D721Med (cell line): ENCODE results near the gene NCKAP5L.

Experiments used
- DNase-seq: peaks from one replicate; pipeline ENCODE4 v3.0.0; 2011; ENCODE audit warnings: low spot score; ENCODE audit not compliant: insufficient read length
- FAIRE-seq: peaks from 2 replicates; lab custom pipeline; 2011; peaks lifted over from hg19 to GRCh38; lab: Jason Lieb, UNC
- CTCF ChIP-seq: IDR thresholded peaks from 2 replicates; pipeline ENCODE4 v1.5.1; 2012; ENCODE audit warnings: mild to moderate bottlenecking, control low read depth; ENCODE audit not compliant: insufficient read depth; ENCODE audit errors: missing control alignments

The NCKAP5L gene

GRCh38 chr12:49827051-49827400 lies 1.2 kb downstream of the NCKAP5L start:
- no peak for TF ChIP-seq CTCF
- FAIRE-seq, result no peak
- DNase-seq, result no peak

- TF ChIP-seq CTCF, result no peak
- DNase-seq (no peak), FAIRE-seq (no peak)
Observed at GRCh38 chr12:49825971-49826421, 2.2 kb downstream of the NCKAP5L start.

GRCh38 chr12:49825360-49825970 lies 2.7 kb downstream of the NCKAP5L start:
- no peak for TF ChIP-seq CTCF
- no peak for FAIRE-seq
- DNase-seq, result no peak

GRCh38 chr12:49824895-49825294 lies 3.3 kb downstream of the NCKAP5L start:
- TF ChIP-seq CTCF, result no peak
- FAIRE-seq (no peak), DNase-seq (no peak)

- DNase-seq (no peak), FAIRE-seq (no peak)
- no peak for TF ChIP-seq CTCF
Observed at GRCh38 chr12:49824416-49824815, 3.8 kb downstream of the NCKAP5L start.

- no peak for DNase-seq
- FAIRE-seq, result no peak
- TF ChIP-seq CTCF, result no peak
Observed at GRCh38 chr12:49823951-49824350, 4.3 kb downstream of the NCKAP5L start.

GRCh38 chr12:49823350-49823749 lies 4.9 kb downstream of the NCKAP5L start:
- DNase-seq (no peak), FAIRE-seq (no peak)
- TF ChIP-seq CTCF, result no peak
